GM19193 (cell line): ENCODE measurements around the gene SF3B6.

Experiments used
- POLR2A ChIP-seq: IDR thresholded peaks from 4 replicates; pipeline ENCODE4 v1.6.1; 2011; ENCODE audit not compliant: insufficient read depth, insufficient read length; ENCODE audit errors: extremely low read depth

The SF3B6 gene

DNA sequence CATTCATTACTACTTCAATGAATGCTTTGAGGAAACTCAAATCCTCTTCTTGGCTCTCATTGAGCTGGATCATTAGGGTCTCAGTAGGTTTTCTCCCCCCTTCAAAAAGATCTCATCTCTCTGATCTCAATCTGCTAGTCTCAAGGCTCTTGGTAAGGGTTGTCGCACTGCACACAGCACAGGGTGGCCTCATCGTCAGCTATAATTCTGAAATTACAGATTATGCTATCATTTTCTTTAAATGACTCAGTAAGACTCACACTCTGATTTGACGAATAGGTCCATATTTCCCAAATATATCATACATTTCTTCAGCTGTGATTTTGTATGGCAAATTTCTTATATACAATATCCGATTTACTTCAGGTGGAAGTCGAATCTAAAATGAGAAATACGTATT is 2.3 kb downstream of the SF3B6 start:
- no peak for TF ChIP-seq POLR2A

DNA sequence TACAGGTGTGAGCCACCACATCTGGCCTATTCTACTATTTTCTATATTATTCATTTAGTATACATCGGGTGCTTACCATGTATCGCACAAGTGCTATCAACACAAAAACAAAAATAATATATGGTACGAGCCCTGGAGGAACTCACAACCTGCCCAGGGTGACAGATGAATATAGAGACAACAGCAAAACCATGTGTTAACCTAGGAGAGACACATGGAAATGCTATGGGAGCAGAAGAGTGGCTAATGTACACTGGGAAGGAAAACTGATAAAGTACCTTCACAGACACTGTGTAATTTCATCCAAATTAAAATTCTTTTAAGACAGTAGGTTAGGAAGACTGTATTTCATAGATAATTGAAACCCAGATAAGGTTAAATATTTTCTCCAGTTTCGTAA is 3.9 kb downstream of the SF3B6 start:
- no peak for TF ChIP-seq POLR2A

DNA sequence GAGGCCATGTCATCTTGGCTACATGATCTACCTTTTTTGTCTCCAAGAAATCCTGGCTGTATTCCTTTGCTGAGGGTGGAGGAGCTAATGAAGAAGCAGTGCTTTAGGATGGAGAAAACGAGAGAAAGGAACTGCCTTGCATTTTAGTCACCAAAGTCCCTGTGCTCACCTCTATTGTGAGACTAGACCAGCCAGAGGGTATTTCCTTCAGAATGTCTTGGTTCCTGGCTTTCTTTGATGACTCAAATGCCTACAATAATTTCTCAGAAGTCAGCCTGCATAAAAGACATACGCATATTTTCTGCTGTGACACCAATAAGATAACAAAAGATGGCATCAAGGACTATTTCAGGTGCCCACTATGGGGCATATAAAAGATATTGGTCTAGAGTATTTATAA is 10.8 kb downstream of the SF3B6 start:
- no peak for TF ChIP-seq POLR2A

DNA sequence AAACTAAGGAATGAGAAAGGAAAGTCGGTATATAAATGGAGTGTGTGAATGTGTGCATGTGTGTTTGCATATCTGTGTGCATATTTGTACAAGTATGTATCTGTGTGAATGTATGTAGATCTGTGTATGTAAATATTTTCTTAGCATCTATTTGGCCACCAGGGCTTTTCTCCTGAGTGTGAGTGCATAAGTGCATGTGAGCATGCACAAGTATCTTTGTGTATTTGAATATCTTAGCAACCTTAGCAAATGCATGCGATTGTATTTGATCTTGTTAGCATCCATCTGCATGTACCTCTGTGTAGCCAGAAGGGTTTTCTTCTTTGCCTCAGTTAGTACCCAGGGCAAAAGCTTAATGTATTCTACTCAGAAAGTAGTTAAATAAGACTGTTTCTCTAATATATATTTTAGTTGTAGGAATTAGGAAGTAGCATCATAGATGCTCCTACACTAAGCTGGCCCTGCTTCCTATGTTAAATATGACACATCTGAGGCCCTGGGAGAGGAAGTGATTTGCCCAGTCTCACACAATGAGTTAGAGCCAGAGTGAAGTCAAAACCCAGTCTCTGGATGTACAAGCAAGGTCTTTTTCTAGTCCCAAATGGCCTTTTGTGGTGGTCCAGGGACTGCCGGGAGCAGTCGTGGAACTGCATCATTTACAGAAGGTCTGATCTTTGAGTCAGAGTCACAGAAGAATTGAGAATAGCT is 17.4 kb downstream of the SF3B6 start:
- TF ChIP-seq POLR2A: no peak

DNA sequence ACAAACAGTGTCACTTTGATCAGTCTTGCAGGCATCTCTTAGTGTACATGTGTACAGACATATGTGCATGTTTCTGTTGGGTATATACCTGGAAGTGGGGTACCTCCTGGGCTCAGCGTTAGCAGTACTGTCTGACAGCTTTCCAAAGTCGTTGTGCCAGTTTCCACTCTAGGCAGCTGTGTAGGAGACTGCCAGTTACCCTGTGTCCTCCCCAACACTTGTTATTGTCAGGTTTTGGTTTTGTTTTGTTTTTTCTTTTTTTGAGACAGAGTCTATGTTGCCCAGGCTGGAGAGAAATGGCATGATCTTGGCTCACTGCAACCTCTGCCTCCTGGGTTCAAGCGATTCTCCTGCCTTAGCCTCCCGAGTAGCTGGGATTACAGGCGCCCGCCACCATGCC is 20.4 kb downstream of the SF3B6 start:
- TF ChIP-seq POLR2A: no peak

DNA sequence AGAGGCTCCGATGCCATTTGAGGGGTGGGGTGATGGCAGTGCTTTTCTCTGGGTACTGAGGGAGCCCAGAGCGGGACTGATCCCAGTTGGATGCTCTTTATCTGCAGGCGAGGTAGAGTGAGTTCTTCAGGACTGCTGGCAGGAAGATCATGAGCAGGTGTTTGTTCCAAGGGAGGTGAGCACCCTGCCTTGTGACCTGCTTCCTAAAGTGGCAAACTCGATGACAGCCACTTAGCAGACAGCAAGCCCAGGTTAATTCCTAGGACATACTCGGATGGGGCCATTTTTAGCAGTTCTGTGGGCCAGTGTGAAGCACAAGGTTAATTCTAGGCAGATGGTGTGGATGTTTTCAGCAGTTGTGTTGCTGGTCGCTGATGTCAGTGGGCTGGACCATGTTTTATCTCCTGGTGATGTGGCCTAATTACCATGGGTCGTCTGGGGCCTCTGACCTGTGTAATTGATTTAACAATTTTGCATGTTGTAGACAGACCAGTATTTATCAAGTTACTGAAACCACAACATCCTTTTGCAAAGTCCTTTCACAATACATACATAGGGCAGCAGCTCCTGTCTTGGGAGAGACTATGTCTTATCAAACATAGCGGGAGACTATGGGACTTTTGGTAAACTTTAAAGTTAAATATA is 21.6 kb downstream of the SF3B6 start:
- no peak for TF ChIP-seq POLR2A

DNA sequence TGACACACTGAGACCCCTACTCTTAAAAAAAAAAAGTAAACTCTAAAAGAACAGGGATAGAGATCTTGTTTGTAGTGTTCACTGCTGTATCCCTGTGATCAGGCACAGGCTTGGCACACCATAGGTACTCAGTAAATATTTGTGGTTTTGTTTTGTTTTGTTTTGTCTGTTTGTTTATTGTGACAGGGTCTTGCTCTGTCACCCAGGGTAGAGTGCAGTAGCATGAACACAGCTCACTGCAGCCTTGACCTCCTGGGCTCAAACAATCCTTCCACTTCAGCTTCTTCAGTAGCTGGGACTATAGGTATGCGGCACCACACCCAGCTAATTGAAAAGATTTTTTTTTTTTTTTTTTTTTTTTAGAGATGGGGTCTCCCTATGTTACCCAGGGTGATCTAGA is 23.2 kb downstream of the SF3B6 start:
- TF ChIP-seq POLR2A: no peak

DNA sequence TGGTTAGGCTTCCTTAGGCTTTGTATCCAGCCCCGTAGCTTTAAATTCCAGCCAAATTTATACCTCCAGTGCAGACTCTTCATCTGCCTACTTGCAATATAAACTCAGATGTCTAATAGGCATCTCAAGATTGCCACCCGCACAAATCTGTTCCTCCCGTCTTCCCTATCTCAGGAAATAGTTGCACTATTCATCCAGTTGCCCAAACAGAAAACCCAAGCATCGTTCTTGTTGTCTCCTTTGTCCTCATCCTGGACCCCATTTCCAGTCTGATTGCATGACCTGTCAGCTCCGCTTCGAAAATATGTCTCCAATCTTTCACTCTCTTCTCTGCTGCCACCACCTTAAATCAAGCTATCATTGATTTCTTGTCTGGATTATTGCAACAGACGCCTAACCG is 24.3 kb downstream of the SF3B6 start:
- TF ChIP-seq POLR2A: no peak

DNA sequence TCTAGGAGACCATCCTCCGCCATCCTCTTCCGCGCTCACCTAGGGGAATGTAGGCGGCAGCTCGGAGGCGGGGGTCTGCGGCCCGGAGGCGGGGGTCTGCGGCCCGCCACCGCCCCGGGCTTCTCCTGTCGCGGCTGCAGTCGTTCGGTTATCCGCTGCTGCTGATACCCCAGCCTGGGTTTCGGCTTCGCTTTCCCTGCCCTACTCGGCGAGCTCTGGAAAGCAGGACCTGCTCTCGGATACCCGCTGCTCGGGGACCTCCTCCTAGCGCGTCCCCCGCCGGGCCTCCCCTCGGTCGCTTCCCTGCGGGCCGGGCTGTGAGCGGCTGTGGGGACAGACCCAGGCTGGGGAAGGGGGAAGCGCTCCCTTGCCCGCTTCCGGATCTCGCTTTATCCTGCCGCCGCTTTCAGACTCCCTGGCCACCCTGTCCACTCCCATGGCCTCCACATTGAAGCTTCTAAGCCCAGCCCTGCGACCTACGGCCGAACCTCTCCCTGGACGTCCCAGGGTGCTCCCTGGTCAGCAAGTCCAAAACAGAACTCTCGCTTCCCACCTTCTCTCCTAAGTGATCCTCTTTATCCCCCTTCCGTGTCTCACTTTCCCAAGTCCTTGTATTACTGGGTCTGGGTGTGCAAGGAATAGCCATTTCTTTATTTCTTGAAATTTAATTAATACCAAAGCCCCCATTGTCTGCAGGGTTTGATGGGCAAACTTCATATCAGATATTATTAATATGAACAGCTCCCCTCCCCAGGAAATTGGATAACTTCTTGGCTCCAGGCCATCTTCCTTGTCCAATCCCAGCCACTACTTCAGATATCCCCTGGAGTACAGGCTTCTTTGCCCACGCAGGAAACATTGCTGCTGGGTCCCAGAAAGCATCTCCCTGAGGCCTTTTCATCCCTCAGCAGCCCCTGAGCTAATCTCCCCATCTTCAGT is 25.8 kb downstream of the SF3B6 start:
- TF ChIP-seq POLR2A: no peak

DNA sequence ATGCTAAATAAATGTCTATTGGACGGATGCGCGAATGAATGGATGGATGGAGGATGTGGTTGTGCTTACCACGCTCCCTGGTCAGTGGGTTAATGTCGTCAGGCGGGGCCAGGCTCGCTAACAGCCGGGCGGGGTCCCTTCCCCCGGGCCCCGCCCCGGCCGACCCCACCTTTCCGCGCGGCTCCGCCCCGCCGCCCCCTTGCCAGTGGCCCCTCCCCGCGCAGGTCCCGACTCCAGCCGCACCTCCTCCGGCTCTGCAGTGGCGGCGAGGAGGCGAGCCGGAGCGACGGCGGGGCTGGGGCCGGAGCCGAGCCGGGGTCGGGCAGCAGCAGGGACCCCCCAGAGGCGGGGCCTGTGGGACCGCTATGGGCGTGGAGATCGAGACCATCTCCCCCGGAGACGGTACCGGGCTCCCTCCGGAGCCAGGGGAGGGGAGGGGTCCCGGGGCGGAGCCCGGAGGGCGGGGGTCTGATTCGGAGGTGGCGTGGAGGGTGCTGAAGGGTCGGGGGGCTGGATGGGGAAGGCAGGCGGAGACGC is 26.6 kb downstream of the SF3B6 start, which contains the start of gene FKBP1B:
Gene FKBP1B (plus strand): TSS at position 257 of the 537 bp plus-strand sequence. CDS start 109 bp downstream, at position 366.
- no peak for TF ChIP-seq POLR2A

DNA sequence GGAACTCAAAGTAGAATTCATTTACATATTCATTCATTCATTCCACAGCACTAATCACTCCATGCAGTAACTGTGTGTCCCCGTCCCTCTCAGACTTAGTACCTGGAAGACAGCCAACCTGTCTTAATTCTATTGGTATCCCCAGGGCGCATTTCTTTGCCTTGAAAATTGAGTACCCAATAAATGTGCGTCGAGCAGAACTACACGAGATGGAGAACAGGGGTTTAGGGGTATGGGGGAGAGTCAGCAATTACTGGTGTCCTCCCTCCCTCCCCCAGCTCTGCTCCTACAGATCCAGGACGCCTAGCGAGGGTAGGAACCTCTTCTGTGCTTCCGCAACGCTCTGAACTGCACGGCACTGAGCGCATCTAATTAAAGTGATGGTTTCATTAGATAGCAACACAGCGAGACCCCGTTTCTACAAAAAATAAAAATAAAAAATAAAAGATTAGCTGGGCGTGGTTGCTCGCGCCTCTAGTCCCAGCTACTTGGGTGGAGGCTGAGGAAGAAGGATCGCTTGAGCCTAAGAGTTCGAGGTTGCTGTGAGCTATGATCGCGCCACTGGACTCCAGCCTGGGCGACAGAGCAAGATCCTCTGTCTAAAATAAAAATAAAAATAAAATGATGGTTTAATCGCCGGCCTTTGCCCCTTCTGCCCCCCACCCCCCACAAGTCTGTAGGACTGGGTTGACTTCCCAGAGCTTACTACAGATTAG is 27.2 kb downstream of the SF3B6 start:
- TF ChIP-seq POLR2A: no peak

DNA sequence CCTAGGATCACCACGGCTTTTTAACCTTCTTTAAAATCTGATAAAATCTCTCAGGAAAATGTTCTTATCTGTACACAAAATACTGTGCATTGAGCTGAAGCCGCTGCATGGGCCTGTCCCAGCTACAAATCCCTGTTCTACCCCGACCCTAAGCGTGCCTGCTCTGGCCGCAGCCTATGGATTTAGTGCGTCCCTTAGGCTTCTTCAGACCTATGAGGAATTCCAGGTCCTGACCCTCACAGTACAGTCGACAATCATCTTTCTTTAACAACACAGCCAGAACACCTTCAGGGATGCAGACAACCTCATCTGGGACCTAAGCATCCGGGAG is 28.5 kb downstream of the SF3B6 start:
- no peak for TF ChIP-seq POLR2A

DNA sequence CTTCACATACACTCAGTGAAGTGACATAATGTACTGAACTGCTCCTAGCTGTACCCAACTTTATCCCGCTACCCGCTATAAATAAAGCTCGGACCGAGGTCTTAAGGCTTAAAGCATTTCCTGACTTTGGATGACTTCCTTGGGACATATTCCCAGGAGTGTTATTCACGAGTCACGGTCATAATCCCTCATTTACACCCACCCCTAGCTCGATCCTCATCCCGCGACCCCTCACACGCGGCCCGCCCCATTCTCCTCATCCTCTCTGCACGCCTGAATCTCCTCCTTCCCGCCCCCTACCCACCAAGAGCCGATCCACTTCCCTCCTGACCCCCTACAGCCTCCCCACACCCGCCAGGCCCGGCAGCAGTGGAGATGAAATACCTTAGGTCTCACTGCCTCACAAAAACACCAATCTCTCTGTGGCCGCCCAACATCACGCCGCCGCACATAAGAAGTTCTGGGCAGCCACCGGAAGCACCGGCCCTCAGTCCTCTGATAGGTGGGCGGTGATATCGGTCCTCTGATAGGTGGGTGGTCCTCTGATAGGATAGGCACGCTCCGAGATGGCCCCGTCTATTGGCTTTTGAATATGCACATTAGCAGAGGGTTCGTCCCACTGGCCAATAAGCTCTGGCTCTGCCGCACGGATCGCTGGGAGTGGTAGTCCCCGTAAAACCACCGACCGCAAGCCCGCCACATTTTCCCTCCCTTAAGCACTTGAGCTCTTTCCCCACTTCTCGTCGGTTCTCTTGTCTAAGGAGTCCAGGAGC is 29.0 kb downstream of the SF3B6 start, which contains the start of gene WDCP:
Gene WDCP (minus strand): TSS at position 462 of the 773 bp plus-strand sequence. CDS start 7,897 bp downstream, outside the sequence.
- TF ChIP-seq POLR2A: peak; percentile 92

DNA sequence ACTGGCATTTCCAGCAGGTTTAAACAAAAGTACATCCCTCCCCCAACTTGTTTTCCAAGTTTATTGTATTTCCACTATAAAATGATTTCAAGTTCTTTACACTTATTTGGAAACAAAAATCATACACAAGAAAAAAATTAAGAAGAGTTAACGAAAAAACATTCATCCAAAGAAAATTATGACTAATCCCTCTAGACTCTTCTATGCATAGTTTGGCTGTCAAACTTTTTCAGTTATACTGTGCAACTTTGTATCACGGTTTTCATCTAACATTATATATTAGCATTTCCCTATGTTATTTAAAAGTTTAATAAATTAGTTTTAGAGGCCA is 29.6 kb downstream of the SF3B6 start:
- TF ChIP-seq POLR2A: no peak
